Liver (tissue), 9 donors: ENCODE data around the gene MB21D2. TPM values are rescaled to one million over a fixed set of nuclear protein-coding genes. Genes with fewer than 3 reads are reported as not detected.

Experiments
- DNase-seq: peaks from one replicate; pipeline ENCODE4 v3.0.0-alpha.2; 2017; ENCODE audit warnings: low spot score
- H3K27ac ChIP-seq, 2 donors: one replicate each; pipeline ENCODE4 v1.7.0; 2013; ENCODE audit warnings: inconsistent platforms in 2 of 2, low read length in 2 of 2, control low read depth in 1 of 2, low read depth in 1 of 2, mild to moderate bottlenecking in 1 of 2
- H3K27me3 ChIP-seq, 4 donors: one replicate each; pipeline versions ENCODE4 v1.6.1 to v1.7.0; 2013; ENCODE audit warnings: low read length in 3 of 4, inconsistent platforms in 1 of 4, mild to moderate bottlenecking in 1 of 4, moderate library complexity in 1 of 4; ENCODE audit not compliant: control insufficient read depth in 4 of 4, insufficient read depth in 4 of 4
- H3K36me3 ChIP-seq, 4 donors: one replicate each; pipeline versions ENCODE4 v1.6.1 to v1.7.0; 2013; ENCODE audit warnings: low read length in 3 of 4, mild to moderate bottlenecking in 3 of 4, low read depth in 1 of 4, moderate library complexity in 1 of 4; ENCODE audit not compliant: control insufficient read depth in 4 of 4, insufficient read depth in 3 of 4
- H3K4me1 ChIP-seq, 4 donors: one replicate each; pipeline versions ENCODE4 v1.6.1 to v1.7.0; 2013; ENCODE audit warnings: low read length in 3 of 4, mild to moderate bottlenecking in 3 of 4, moderate library complexity in 1 of 4; ENCODE audit not compliant: control insufficient read depth in 4 of 4, insufficient read depth in 4 of 4
- H3K4me3 ChIP-seq, 3 donors: one replicate each; pipeline versions ENCODE4 v1.6.1 to v1.7.0; 2013; ENCODE audit warnings: low read length in 3 of 3, control low read depth in 1 of 3, low read depth in 1 of 3, mild to moderate bottlenecking in 1 of 3
- H3K9ac ChIP-seq, 2 donors: one replicate each; pipeline ENCODE4 v1.7.0; 2013; ENCODE audit warnings: low read length in 2 of 2, mild to moderate bottlenecking in 2 of 2, moderate library complexity in 2 of 2, control low read depth in 1 of 2, low read depth in 1 of 2
- H3K9me3 ChIP-seq, 4 donors: one replicate each; pipeline versions ENCODE4 v1.6.1 to v1.7.0; 2013; ENCODE audit warnings: low read length in 3 of 4; ENCODE audit not compliant: control insufficient read depth in 4 of 4
- FOXA1 ChIP-seq: IDR thresholded peaks from 2 replicates; pipeline ENCODE4 v1.6.1; 2016; ENCODE audit warnings: antibody characterized with exemption
- FOXA2 ChIP-seq: IDR thresholded peaks from 2 replicates; pipeline ENCODE4 v1.6.1; 2016; ENCODE audit warnings: antibody characterized with exemption
- GABPA ChIP-seq, 2 donors: IDR thresholded peaks in 1 of 2; conservative IDR thresholded peaks in 1 of 2; 2 replicates each; pipeline ENCODE4 v1.6.1; 2016; ENCODE audit warnings: antibody characterized with exemption in 2 of 2, mild to moderate bottlenecking in 1 of 2, moderate library complexity in 1 of 2
- HNF4A ChIP-seq, 2 donors: conservative IDR thresholded peaks; 2 replicates each; pipeline ENCODE4 v1.6.1; 2016; ENCODE audit warnings: antibody characterized with exemption in 2 of 2, mild to moderate bottlenecking in 2 of 2
- NR2F2 ChIP-seq: IDR thresholded peaks from 2 replicates; pipeline ENCODE4 v1.6.1; 2016; ENCODE audit warnings: antibody characterized with exemption
- RXRA ChIP-seq, 2 donors: IDR thresholded peaks; 2 replicates each; pipeline ENCODE4 v1.6.1; 2017 to 2018; ENCODE audit warnings: antibody characterized with exemption in 2 of 2, mild to moderate bottlenecking in 1 of 2
- SP1 ChIP-seq: IDR thresholded peaks from 2 replicates; pipeline ENCODE4 v1.6.1; 2018; ENCODE audit warnings: antibody characterized with exemption, mild to moderate bottlenecking
- WGBS: extraction: QIAGEN DNeasy Blood & Tissue Kit; methylation state at CpG from one replicate; pipeline ENCODE4 v1.1.7; 2013; 5-methylcytosine and 5-hydroxymethylcytosine counted together
- polyA plus RNA-seq, 2 donors: library from polyadenylated mRNA; stranded (reverse) in 1 of 2; unstranded in 1 of 2; fragments of 200-250 nt in 1 of 2; fragments of >200 nt in 1 of 2; fragmentation: Nextera tagmentation in 1 of 2; extraction: Ambion mirVana in 1 of 2; gene quantifications; one replicate each; pipeline versions ENCODE4 v1.2.1 to v1.2.3, GENCODE V29; 2013 to 2015
- total RNA-seq, 2 donors: library from RNA; depleted of rRNA; stranded (reverse); fragments of >200 nt; gene quantifications; one replicate each; pipeline ENCODE4 v1.2.3, GENCODE V29; 2014
- TF ChIP-seq, protein P1 (sequence below): IDR thresholded peaks from 2 replicates; pipeline ENCODE4 v1.6.1; 2016; ENCODE audit warnings: antibody characterized with exemption
- TF ChIP-seq, protein P2 (sequence below): IDR thresholded peaks from 2 replicates; pipeline ENCODE4 v1.6.1; 2016; ENCODE audit warnings: antibody characterized with exemption
- TF ChIP-seq, protein P3 (sequence below): IDR thresholded peaks from 2 replicates; pipeline ENCODE4 v1.6.1; 2016; ENCODE audit warnings: antibody characterized with exemption
- TF ChIP-seq, protein P4 (sequence below): fragments of 150-350 bp; IDR thresholded peaks from 2 replicates; pipeline ENCODE4 v1.5.1; 2017; ENCODE audit warnings: improper control_type of control experiment, low read depth, low read length; ENCODE audit not compliant: missing input control
- donor health status: healthy.
- donor health status: healthy.
- donor health status: healthy.
- donor health status: healthy.
- donor health status: healthy.

Gene MB21D2
- total and polyA plus RNA-seq, 4 donors: 0.13 to 1.9 (median 0.46) TPM

DNA sequence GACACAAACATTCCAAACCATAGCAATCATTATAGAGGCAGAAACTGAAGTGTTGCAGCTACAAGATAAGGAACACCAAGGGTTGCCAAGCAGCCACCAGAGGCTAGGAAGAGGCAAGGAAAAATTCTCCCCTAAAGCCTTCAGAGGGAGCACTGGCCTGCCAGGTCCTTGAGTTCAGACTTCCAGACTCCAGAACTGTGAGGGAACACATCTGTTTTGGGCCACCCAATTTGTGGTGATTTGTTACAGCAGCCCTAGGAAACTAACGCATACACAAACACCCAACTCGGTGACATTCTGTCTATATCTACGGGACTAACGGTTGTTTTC, 54.6 kb downstream of the MB21D2 start:
- WGBS: 96% methylated on average over 4 of the region's 4 CpGs
- Histone ChIP-seq H3K9me3 (no peaks in the 10 kb centered on the region), H3K27me3 (peaks cover 0 to 3% (median under 1%) of the 10 kb centered on the region in 4 donors), H3K27ac (no peak overlapping the region), H3K36me3 (no peaks in the 10 kb centered on the region), H3K9ac (no peak overlapping the region), H3K4me3 (no peak overlapping the region), H3K4me1 (no peaks in the 10 kb centered on the region)
- TF ChIP-seq FOXA2 (no peak), RXRA (IDR thresholded peaks at IDR 0.05) (no peak), GABPA (IDR thresholded peaks at IDR 0.05 in 1 of 2, conservative IDR thresholded peaks at IDR 0.05 in 1 of 2) (no peak), SP1 (no peak), NR2F2 (no peak)
- TF ChIP-seq, protein P1, sequence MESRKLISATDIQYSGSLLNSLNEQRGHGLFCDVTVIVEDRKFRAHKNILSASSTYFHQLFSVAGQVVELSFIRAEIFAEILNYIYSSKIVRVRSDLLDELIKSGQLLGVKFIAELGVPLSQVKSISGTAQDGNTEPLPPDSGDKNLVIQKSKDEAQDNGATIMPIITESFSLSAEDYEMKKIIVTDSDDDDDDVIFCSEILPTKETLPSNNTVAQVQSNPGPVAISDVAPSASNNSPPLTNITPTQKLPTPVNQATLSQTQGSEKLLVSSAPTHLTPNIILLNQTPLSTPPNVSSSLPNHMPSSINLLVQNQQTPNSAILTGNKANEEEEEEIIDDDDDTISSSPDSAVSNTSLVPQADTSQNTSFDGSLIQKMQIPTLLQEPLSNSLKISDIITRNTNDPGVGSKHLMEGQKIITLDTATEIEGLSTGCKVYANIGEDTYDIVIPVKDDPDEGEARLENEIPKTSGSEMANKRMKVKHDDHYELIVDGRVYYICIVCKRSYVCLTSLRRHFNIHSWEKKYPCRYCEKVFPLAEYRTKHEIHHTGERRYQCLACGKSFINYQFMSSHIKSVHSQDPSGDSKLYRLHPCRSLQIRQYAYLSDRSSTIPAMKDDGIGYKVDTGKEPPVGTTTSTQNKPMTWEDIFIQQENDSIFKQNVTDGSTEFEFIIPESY: no peak
- TF ChIP-seq, protein P2, sequence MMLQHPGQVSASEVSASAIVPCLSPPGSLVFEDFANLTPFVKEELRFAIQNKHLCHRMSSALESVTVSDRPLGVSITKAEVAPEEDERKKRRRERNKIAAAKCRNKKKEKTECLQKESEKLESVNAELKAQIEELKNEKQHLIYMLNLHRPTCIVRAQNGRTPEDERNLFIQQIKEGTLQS: no peak
- TF ChIP-seq, protein P3, sequence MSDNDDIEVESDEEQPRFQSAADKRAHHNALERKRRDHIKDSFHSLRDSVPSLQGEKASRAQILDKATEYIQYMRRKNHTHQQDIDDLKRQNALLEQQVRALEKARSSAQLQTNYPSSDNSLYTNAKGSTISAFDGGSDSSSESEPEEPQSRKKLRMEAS: no peak
- TF ChIP-seq, protein P4, sequence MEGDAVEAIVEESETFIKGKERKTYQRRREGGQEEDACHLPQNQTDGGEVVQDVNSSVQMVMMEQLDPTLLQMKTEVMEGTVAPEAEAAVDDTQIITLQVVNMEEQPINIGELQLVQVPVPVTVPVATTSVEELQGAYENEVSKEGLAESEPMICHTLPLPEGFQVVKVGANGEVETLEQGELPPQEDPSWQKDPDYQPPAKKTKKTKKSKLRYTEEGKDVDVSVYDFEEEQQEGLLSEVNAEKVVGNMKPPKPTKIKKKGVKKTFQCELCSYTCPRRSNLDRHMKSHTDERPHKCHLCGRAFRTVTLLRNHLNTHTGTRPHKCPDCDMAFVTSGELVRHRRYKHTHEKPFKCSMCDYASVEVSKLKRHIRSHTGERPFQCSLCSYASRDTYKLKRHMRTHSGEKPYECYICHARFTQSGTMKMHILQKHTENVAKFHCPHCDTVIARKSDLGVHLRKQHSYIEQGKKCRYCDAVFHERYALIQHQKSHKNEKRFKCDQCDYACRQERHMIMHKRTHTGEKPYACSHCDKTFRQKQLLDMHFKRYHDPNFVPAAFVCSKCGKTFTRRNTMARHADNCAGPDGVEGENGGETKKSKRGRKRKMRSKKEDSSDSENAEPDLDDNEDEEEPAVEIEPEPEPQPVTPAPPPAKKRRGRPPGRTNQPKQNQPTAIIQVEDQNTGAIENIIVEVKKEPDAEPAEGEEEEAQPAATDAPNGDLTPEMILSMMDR: no peak
- no peak for DNase-seq

DNA sequence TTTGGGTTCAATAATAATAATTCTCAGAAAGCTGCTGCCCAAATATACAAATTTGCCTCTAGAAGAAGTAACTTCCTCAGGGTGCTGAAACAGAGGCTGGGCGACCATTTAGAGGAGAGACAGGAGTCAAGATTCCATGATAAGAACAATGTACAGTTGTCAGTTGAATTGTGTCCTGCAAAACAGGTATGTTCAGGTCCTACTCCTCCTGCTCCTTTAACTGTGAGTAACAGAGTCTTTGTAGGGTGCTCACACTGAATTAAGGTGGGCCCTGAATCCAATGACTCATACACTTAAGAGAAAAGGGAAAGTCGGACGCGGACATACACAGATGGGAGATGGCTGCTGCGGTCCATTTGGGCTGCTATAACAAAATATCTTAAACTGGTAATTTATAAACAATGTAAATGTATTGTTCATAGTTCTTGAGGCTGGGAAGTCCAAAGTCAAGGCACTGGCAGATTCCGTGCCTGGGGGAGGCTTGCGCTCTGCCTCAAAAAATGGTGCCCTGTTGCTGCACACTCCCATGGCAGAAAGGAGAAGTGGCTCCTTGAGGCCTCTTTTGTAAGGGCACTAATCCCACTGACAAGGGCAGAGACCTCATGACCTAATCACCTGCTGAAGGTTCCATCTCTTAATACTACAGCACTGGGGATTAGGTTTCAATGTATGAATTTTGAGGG, 55.1 kb downstream of the MB21D2 start:
- no peak overlapping the region for H3K9ac ChIP-seq
- no peak for DNase-seq
- peaks cover 0 to 4% (median under 1%) of the 10 kb centered on the region in 4 donors for H3K27me3 ChIP-seq
- TF ChIP-seq HNF4A (conservative IDR thresholded peaks at IDR 0.05): no peak
- no peak for TF ChIP-seq FOXA1
- TF ChIP-seq, protein P4: no peak
- no peaks in the 10 kb centered on the region for H3K36me3 ChIP-seq
- H3K4me1 ChIP-seq: no peaks in the 10 kb centered on the region
- no peaks in the 10 kb centered on the region for H3K9me3 ChIP-seq
- no peak overlapping the region for H3K27ac ChIP-seq
- 97% methylated on average over 7 of the region's 7 CpGs for WGBS
- H3K4me3 ChIP-seq: no peak overlapping the region
